Prostate gland (tissue), 2 donors: ENCODE measurements around the gene TP53BP2.

Experiments
- POLR2A ChIP-seq: fragments of 450-650 bp; IDR thresholded peaks from one replicate; pipeline ENCODE4 v1.6.1; 2016; ENCODE audit warnings: antibody characterized with exemption, mild to moderate bottlenecking
- TF ChIP-seq, protein P1 (sequence below), 4 experiments: fragments of 200-600 bp in 2 of 4; fragments of 450-650 bp in 2 of 4; sonication (generic) in 2 of 4; IDR thresholded peaks; 1 replicate in 3 of 4; 2 replicates in 1 of 4; pipeline ENCODE4 v1.5.1; 2016 to 2019; ENCODE audit warnings: antibody characterized with exemption in 4 of 4, mild to moderate bottlenecking in 2 of 4, moderate library complexity in 2 of 4

DNA sequence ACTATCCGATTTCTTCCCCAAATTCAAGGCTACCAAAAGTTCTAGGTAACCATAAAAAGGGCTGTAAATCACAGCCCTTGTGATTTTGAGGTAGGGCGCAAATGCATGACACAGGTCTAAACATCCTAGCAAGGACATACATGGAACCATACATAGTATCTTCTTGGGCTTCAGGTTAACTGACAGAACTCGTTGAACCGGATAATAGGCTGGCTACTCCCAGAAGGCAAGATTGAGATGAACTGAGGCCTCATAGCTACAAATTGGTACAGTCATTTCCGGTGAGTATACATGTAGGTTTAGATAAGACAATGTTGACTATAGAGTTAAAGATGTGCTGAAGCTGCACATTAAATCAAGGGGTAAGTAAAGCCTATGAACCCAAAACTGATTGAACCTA lies 27.3 kb upstream of the TP53BP2 start:
- no peak for TF ChIP-seq POLR2A
- TF ChIP-seq, protein P1, sequence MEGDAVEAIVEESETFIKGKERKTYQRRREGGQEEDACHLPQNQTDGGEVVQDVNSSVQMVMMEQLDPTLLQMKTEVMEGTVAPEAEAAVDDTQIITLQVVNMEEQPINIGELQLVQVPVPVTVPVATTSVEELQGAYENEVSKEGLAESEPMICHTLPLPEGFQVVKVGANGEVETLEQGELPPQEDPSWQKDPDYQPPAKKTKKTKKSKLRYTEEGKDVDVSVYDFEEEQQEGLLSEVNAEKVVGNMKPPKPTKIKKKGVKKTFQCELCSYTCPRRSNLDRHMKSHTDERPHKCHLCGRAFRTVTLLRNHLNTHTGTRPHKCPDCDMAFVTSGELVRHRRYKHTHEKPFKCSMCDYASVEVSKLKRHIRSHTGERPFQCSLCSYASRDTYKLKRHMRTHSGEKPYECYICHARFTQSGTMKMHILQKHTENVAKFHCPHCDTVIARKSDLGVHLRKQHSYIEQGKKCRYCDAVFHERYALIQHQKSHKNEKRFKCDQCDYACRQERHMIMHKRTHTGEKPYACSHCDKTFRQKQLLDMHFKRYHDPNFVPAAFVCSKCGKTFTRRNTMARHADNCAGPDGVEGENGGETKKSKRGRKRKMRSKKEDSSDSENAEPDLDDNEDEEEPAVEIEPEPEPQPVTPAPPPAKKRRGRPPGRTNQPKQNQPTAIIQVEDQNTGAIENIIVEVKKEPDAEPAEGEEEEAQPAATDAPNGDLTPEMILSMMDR (IDR thresholded peaks at IDR 0.05), result no peak
